Esophagus mucosa (tissue), 1 donor: ENCODE data around the gene DPM3. TPM values are rescaled to one million over a fixed set of nuclear protein-coding genes. Genes with fewer than 3 reads are reported as not detected.
"Not testable (repeated sequence)": the region's sequence is repeated elsewhere in the genome, so short reads cannot be mapped to it uniquely, and the experiment has no call there.

Experiments
- ATAC-seq: fragments of 200-7000 bp; cut with Tn5 transposase; one replicate; pipeline ENCODE4 v1.9.1; 2020
- total RNA-seq: library from RNA; stranded (reverse); gene quantifications from one replicate; pipeline ENCODE4 v1.2.4, GENCODE V29; 2023
- donor health status: DM: yes; HTN: yes; CAD: no.

DPM3 gene
- total RNA-seq, 1 donor from 2014 or later: 62.4 TPM

DNA sequence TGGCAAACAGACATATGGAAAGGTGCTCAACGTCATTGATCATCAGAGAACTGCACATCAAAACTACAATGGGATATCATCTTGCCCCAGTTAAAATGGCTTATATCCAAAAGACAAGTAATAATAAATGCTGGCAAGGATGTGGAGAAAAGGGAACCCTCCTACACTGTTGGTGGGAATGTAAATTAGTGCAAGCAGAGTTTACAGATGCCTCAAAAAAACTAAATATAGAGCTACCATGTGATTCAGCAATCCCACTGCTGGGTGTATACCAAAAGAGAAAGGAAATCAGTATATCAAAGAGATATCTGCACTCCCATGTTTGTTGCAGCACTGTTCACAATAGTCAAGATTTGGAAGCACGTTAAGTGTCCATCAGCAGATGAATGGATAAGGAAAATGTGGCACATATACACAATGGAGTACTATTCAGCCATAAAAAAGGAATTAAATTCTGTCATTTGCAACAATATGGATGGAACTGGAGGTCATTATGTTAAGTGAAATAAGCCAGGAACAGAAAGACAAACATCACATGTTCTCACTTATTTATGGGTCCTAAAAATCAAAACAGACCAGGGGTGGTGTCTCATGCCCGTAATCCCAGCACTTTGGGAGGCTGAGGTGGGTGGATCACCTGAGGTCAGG is 15.8 kb upstream of the DPM3 start:
- not testable (repeated sequence) for ATAC-seq

DNA sequence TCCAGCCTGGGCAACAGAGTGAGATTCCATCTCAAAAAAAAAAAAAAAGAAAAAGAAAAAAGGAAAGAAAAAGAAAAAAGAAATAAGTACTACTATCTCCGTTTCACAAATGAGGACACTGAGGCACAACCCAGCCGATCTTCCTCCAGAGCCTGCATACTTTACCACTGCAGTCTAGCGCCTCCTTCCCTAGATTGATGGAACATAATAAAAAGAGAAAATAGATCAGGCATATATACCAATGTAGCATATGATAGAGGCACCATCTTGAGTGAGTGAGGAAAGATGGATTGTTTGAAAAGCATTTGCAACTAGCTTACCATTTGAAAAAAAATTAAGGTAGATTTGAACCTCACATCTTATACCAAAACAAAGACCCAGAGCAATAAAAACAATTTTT is 5.2 kb upstream of the DPM3 start:
- ATAC-seq: no peak

DNA sequence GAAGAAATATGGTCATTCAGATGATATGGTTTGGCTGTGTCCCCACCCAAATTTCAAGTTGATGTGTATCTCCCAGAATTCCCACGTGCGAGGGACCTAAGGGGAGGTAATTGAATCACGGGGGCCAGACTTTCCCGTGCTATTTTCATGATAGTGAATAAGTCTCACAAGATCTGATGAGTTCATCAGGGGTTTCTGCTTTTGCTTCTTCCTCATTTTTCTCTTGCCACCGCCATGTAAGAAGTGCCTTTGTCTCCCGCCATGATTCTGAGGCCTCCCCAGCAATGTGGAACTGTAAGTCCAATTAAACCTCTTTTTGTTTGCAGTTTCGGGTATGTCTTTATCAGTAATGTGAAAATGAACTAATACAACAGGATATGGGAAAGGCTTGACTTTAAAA is 1.4 kb upstream of the DPM3 start:
- ATAC-seq: no peak

DNA sequence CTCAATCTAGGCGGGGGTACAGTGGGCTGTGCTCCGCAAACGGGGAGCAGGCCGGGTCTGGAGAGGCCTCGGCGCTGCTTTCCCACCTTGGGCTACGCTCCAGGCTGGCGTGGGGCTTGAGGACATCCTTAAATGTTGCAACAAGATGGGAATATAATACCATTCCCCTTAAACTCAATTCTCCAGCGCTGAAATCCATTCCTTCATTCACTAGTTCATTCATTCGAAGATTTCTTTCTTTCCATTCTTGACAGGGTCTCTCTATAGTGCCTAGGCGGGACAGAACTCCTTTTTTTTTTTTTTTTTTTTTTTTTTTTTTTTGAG is 261 bp upstream of the DPM3 start:
- no peak for ATAC-seq

DNA sequence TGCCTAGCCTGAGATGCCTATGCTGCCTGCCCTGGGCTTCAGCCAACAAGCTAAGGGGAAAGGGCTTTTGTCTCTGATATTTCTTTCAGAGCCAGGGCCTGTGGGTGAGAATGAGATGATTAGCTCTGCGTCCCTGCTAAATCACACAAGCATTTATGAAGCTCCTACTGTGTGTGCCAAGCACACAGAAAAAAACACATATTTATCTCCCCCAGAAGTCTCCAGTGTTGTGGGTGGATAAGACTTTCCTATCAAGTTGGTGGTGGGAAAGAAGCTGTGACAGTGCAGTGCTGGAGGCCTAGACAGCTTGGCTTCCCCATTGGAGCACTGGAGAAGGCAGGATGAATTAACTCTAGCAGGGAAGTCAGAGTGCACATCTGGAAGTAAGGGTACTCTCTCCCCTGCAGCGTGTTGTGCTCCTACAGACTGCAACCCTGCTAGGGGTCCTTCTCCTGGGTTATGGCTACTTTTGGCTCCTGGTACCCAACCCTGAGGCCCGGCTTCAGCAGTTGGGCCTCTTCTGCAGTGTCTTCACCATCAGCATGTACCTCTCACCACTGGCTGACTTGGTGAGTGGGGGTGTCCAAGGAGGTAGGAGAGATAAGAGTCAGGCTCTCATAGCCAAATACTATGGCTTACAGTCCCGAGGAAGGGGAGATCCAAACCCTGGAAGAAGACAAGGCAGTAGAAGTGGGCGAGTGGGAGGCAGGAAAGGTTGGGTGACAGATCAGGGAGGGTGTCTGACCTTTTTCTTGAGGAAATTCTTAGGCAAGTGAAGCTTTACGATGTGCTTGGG is 3.0 kb downstream of the DPM3 start:
- no peak for ATAC-seq

DNA sequence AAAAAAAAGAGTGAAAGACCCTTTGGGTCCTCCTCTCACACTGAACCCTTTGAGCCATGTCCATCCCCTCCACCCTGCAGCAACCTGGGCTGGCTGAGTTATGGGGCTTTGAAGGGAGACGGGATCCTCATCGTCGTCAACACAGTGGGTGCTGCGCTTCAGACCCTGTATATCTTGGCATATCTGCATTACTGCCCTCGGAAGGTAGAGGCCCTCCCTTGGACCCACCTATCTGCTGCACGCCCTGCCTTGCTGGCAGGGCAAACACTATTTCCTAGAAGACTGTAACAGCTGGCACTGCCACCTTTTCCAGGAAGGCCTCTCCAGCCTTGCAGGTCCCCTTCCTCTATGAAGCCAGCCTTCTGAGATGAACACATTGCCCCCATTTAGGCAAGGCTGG is 3.6 kb downstream of the DPM3 start:
- no peak for ATAC-seq

DNA sequence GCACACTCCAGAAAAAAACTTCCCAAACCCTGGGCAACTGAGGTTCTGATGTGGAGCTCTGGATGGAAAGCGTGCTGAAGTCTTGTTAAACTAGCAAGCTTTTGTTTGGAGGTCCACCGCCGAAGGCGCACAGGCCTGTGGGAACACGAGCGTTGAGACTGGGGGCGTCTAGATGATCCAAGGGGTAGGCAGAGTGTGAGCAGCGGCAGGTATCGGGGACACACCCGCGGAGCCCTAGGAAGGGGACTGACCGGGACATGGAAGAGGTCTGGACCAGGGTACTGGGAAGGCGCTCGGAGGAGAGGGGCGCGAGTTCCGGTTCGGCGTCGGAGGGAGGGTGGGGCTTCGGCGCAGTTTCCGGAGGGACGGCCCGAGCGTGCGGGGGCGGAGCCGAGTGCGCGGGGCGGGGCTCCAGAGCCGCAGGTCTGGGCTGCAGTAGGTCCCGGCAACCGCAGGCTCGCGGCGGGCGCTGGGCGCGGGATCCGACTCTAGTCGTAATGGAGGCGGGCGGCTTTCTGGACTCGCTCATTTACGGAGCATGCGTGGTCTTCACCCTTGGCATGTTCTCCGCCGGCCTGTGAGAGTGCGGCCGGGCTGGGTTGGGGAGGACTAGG is 4.8 kb downstream of the DPM3 start, which contains the start of gene SLC50A1:
Gene SLC50A1 (plus strand): TSS at position 438 of the 614 bp plus-strand sequence. CDS start 60 bp downstream, at position 498.
- peak; percentile 86 for ATAC-seq

DNA sequence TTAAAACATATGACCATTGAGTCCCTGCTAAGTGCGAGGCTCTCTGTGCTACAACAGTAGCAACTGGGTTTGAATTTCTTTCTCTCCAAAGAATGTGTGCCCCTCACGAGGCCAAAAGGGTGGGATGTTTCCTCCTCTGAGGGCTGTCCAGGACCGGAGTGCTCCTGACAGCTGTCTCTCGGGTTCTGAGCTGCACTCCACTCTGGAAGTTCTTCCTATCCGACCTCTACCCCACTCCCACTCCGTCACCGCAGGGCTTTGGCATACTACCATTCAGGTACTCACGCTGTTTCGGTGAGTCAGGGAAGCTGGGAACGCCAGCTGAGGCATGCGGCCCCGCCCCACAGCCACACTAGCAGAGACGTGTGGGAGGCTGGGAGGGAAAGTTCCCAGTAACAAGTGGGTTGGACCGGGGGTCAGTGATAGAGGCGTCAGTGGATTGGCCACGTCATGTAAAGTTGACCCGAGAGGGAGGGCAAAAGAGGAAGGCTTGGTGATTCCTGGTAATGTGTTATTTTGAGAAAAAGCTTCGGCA is 5.4 kb downstream of the DPM3 start:
- peak; percentile 87 for ATAC-seq

DNA sequence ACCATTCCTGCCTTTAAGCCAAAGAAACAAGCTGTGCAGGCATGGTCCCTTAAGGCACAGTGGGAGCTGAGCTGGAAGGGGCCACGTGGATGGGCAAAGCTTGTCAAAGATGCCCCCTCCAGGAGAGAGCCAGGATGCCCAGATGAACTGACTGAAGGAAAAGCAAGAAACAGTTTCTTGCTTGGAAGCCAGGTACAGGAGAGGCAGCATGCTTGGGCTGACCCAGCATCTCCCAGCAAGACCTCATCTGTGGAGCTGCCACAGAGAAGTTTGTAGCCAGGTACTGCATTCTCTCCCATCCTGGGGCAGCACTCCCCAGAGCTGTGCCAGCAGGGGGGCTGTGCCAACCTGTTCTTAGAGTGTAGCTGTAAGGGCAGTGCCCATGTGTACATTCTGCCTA is 6.0 kb downstream of the DPM3 start:
- ATAC-seq: no peak

DNA sequence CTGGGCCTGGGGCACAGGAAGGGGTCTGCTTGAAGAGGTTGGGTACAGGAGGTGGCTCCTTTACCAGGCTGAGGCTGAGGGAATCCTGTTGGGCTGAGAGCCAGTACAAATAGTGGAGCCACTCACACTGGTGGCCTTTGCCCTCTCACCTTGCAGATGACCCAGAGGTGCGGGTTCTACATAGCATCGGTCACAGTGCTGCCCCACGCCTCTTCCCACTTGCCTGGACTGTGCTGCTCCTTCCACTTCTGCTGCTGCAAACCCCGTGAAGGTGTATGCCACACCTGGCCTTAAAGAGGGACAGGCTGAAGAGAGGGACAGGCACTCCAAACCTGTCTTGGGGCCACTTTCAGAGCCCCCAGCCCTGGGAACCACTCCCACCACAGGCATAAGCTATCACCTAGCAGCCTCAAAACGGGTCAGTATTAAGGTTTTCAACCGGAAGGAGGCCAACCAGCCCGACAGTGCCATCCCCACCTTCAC is 6.5 kb downstream of the DPM3 start:
- ATAC-seq: no peak

DNA sequence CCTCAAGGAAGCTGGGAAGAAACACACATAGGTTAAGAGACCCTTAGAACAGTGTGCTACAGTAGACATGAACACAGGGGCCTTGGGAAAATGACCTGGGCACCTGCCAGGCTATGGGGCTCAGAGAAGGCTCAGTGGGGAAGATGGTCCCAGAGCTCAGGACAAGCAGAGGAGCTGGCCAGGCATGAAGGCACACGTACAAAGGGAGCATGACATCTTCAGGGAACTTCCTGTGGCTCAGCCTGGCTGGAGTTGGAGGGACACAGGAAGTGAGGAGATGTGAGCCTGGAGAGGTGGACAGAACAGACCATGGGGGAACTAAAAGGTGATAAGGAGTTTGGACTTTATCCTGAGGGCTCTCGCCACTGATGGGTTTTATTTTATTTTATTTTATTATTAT is 8.5 kb downstream of the DPM3 start:
- ATAC-seq: no peak

DNA sequence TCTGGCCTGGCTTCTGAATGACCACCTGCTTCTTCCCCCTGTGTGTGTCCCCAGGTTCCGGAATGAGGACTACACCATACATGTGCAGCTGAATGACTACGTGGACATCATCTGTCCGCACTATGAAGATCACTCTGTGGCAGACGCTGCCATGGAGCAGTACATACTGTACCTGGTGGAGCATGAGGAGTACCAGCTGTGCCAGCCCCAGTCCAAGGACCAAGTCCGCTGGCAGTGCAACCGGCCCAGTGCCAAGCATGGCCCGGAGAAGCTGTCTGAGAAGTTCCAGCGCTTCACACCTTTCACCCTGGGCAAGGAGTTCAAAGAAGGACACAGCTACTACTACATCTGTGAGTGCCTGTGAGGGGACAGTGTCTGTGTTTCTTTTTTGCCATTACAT is 9.0 kb downstream of the DPM3 start:
- no peak for ATAC-seq

DNA sequence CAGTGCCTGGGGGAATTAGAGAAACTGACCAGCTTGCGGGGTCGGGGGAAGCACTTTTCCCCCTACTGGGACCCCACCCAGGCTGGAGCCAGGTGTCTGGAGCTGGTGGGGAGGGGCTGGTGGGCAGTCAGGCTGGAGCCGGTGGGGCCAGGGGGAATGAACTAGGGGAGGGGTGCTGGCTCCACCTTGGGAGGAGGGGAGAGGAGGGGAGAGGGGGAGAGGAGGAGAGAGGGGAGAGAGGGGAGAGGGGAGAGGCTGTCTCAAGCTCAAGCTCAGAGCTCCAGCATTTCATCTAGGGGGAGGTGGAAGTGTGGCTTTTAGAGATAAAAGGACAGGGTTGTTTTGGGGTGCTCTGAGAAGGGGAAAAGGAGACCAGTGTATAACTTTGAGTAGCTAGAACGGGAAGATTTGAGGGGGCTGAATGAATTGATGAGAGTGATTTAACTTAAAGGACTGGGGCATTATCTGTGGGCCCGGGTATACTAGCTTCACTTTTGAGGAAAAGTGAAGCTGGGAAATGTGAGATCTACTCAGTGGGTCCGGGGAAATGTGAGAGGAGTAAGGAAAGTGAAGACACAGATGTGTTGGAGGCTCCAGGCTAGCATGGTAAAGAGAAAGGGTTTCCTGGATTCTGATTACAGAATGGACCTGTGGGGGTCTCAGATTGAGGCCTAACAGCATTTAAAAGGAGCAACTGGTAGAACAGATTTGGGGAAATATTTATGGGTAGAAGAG is 9.9 kb downstream of the DPM3 start:
- no peak for ATAC-seq

DNA sequence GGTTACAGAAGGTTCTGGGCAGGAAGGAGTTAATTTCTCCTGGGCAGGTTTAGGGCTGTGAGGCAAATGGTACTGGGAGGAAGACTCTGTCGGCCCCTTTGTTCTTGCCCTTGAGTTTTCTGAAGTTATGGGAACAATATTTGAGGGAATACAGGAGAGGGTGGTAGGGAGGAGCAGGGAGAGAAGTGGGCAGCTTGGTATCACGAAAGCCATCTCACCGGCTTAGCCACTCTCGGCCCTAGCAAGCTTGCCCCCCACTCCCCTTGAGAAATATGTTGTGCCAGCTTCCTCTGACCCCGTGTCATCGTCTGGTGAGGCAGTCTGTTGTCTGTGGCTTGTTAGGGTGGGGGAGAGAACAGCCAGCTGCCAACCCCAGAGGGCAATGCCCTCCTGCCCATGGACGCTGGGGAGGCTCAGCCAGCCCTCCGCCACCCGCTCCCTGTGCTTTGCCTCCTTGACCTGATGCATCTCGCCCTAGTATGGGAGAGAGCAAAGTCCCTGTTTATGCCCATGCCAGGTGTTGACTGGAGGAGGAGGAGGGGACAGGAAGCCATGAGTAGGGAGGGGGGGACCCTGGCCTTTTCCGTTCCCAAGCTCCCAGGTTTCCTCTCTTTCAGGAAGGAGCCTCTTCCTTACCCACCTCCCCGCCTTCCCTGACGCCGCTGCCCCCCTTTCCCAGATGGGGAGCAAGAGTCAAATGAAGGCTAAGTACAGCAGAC is 11.4 kb downstream of the DPM3 start:
- no peak for ATAC-seq

DNA sequence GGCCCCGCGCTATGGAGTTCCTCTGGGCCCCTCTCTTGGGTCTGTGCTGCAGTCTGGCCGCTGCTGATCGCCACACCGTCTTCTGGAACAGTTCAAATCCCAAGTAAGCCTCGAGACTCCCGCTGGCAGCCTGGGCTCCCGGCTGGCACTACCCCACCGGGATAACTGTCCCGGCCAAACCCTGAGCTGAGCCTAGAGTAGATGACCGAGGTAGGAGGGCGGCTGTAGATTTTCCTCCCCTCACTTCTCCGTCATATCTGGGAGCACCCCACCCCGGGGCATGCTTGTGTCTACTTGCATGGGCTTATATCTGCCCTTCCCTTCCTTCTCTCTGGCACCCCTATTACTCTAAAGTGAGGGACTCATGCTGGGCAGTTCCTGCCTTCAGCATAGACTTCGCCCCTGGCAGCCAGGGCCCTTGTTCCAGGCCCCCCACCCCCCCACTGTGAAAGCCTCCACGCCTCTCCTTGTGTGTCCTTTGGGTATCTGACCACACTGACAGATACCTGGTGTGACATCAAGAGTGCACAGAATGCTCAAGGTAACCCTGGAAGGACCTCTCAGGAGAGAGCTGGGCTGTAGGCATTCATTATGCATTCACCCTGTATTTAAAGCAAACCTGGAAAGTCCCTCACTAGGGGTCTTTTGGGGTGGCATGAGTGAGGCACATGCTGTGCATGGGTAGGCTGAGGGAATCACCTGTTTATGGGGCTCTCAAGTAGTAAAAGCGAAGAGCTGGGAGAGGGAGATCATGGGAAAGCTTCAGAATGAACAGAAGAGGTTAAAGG is 12.2 kb downstream of the DPM3 start:
- ATAC-seq: peak; percentile 27

DNA sequence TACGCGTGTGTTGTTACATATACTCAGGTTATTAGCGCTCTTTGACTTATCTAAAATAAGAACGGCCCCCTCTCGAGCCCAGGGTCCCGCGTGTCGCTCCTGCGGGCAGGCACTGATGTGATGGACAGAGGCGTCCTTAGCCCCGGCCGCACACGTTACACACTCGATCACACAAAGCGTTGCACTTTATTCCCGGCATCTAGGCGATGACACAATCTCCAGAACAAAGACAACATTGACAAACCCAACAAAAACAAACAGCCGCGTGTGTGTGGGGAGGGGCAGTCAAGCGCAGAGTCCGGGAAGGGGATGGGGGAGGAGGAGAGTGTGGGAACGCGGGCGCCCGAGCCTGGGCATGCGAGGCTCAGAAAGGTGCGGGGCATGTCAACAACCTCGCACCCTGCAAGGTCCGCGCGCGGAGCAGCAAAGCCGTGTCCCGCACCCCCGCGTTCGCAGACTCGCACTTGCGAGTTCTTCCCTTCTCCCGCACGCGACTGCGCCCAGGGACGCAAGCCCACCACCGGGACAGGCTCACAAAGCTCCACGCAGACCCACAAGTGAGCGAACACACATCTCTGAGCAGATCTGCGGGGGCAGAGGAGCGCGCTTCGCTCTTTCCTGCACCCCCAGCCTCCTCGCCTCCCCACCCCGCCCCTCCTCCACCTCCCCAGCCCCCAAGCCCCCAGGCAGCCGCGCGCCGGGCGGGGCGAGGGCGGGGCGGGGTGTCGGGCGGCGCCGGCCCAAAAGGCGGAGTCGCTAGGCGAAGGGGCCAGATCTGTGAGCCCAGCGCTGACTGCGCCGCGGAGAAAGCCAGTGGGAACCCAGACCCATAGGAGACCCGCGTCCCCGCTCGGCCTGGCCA is 13.0 kb downstream of the DPM3 start, which contains the start of gene EFNA1:
Gene EFNA1 (plus strand): TSS at position 772 of the 862 bp plus-strand sequence. CDS start 102 bp downstream, outside the sequence.
- ATAC-seq: peak; percentile 58

DNA sequence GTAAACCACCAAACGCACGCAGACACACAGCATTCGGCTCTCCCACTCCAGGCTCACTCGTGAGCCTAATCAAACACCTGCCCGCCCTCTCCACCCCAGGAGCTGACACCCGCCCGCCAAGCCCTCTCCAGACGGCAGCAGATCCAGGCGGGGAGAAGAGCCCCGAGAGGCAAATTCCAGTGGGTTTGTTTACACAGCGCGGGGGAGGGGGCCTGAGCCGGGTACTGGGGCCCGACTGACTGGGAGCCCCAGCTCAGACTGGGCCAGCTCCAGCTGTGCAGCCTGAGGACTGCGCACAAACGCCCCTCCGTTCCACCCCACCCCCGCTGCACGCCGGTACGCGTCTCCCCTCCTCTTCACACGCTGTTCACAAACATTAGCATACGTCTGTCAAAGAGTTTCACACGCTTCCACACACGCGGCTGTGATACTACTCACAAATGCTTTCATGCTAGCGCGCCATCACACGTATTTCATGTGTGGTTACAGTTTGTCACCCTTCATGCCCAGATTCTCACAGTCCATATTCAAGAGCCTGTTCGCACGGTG is 13.7 kb downstream of the DPM3 start:
- ATAC-seq: peak; percentile 5

DNA sequence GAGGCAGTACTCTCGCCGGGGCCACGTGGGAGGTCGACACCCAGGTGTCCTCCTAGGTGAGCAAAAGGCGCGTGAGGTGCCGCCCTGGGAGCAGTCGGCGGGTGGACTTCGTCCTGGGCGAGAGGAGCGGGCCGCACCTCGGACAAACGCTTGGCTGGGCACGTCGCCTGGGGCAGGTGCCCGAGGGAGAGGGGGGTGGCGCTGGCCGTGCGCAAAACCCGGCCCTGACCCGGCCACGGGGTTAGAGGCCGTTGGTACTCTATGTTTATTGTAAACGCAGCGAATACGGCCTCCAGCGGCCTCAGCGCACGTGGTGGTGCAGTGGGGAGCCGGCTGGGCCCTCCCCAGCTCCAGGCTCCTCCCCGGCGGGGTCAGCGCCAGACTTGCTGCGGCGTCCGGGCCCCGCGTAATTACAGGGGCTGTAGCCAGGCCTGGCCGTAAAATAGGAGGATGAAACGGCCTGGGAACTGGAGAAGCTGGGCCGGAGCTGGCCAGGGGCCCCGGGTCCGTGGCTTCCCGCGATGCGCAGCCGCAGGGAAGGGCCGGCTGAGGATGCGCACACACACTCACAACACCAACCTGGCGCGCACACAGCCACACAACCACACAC is 14.3 kb downstream of the DPM3 start:
- peak; percentile 9 for ATAC-seq

DNA sequence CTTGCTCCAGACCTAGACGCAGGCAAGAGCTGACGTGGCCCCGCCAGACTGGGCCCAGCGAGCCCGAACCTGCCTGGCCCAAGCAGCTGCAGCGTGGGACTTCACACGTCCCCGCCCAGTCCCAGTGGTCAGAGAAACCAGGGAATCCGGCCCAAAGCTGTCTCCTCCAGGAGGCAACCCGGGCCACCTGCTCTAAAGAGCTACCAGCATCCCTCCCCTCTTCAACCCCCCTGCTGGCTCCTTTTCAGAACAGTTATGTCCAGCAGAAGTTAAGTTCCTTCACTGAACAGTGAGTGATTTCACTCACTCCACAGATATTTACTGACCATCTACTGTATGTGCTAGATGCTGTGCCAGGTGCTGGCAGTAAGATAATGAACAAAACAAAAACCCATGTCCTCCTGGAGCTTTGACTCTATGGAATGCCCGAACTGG is 14.8 kb downstream of the DPM3 start:
- ATAC-seq: peak; percentile 20
